Left ventricle myocardium superior (tissue), 1 donor: Measurements from ENCODE around the gene BCAM. TPM values are rescaled to one million over a fixed set of nuclear protein-coding genes. Genes with fewer than 3 reads are reported as not detected.
"Not testable (repeated sequence)": the region's sequence is repeated elsewhere in the genome, so short reads cannot be mapped to it uniquely, and the experiment has no call there.

Experiments used
- ATAC-seq: fragments of 200-7000 bp; cut with Tn5 transposase; one replicate; pipeline ENCODE4 v1.9.1; 2020; ENCODE audit warnings: mild to moderate bottlenecking, moderate library complexity
- DNase-seq: peaks from one replicate; pipeline ENCODE4 v3.0.0-alpha.2; 2020
- intact Hi-C: fragments of 100-400 bp; cut with micrococcal nuclease; formaldehyde crosslinking; loops from one replicate; pipeline ENCODE4 v1.11.0; 2022
- long read RNA-seq: library from polyadenylated mRNA; unstranded; transcript quantifications from one replicate; pipeline ENCODE4 v2.0.0, GENCODE V29; 2021
- total RNA-seq: library from RNA; stranded (reverse); fragmentation: NEBNext Ultra II Directional; extraction: Animal tissue kit (Norgen Biotek cat#: 25700); gene quantifications from one replicate; pipeline ENCODE4 v1.2.1, GENCODE V29; 2021
- donor health status: DM: no; HTN: yes; CAD: no; lungs with severe emphysema.

BCAM gene
- total RNA-seq = 85.5 TPM
- long read RNA-seq, transcript BCAM-201 (15 exons, 2,453 nt) = major isoform, 13 of 27 reads
- long read RNA-seq, partial matches to known transcripts = 6 of 27 reads
- long read RNA-seq, other reads (novel, unspliced or antisense) = 8 of 27 reads

- intact Hi-C loops = no loop called here
- DNase-seq = peak; percentile 93
- peak; percentile 92 for ATAC-seq
These were observed at the start of gene BCAM for GRCh38 chr19:44808463-44809371. Gene BCAM, plus strand, starts transcription at chr19:44809103. Its CDS starts 22 bp downstream, at chr19:44809125.

GRCh38 chr19:44762038-44762437 is 46.9 kb upstream of the BCAM start:
- intact Hi-C loops = no loop called here
- DNase-seq (no peak), ATAC-seq (no peak)

- intact Hi-C loops = no loop called here
- no peak for DNase-seq
- ATAC-seq = no peak
These were observed 43.6 kb upstream of the BCAM start for GRCh38 chr19:44765033-44765948.

- no peak for ATAC-seq
- DNase-seq = no peak
- intact Hi-C loops = no loop called here
These were observed 43.0 kb upstream of the BCAM start for GRCh38 chr19:44765949-44766335.

GRCh38 chr19:44767295-44768180 is 41.4 kb upstream of the BCAM start:
- intact Hi-C loops = no loop called here
- DNase-seq (no peak), ATAC-seq (no peak)

GRCh38 chr19:44770550-44771257 is 38.2 kb upstream of the BCAM start:
- intact Hi-C loops = loop anchor here (5.0 to 10.0 kb wide), 2 partner anchors 43 to 196 kb away; no protein-coding TSS in a partner anchor
- DNase-seq (peak; percentile 93), ATAC-seq (peak; percentile 100)

GRCh38 chr19:44772144-44772543 is 36.8 kb upstream of the BCAM start:
- ATAC-seq, DNase-seq: not testable (repeated sequence)
- intact Hi-C loops = loop anchor here (5.0 to 10.0 kb wide), 2 partner anchors 45 to 197 kb away; no protein-coding TSS in a partner anchor

GRCh38 chr19:44772959-44773358 is 35.9 kb upstream of the BCAM start:
- intact Hi-C loops = loop anchor here (5.0 to 10.0 kb wide), 2 partner anchors 46 to 198 kb away; no protein-coding TSS in a partner anchor
- ATAC-seq = no peak

GRCh38 chr19:44775676-44776240 is 33.1 kb upstream of the BCAM start:
- intact Hi-C loops = loop anchor here (10.0 kb wide), 1 partner anchor 201 kb away; no protein-coding TSS in a partner anchor
- DNase-seq (no peak), ATAC-seq (no peak)

More at GRCh38 chr19:44772959-44773358, 35.9 kb upstream of the BCAM start:
- no peak for DNase-seq

GRCh38 chr19:44776402-44777096 is 32.4 kb upstream of the BCAM start:
- no peak for ATAC-seq
- DNase-seq = no peak
- intact Hi-C loops = loop anchor here (10.0 kb wide), 1 partner anchor 202 kb away; no protein-coding TSS in a partner anchor

- ATAC-seq (peak; percentile 40), DNase-seq (no peak)
- intact Hi-C loops = loop anchor here (10.0 kb wide), 1 partner anchor 203 kb away; no protein-coding TSS in a partner anchor
These were observed 31.1 kb upstream of the BCAM start, which contains the start of gene CBLC for GRCh38 chr19:44777715-44778347. Gene CBLC, plus strand, starts transcription at chr19:44777890. Its CDS starts 42 bp downstream, at chr19:44777932.

- DNase-seq (no peak), ATAC-seq (no peak)
- intact Hi-C loops = loop anchor here (10.0 kb wide), 1 partner anchor 204 kb away; no protein-coding TSS in a partner anchor
These were observed 29.8 kb upstream of the BCAM start for GRCh38 chr19:44779150-44779549.

- ATAC-seq, intact Hi-C loops, DNase-seq: not testable (repeated sequence)
These were observed 27.2 kb upstream of the BCAM start for GRCh38 chr19:44781694-44782093.

- intact Hi-C loops = no loop called here
- DNase-seq = no peak
- ATAC-seq = no peak
These were observed 26.2 kb upstream of the BCAM start for GRCh38 chr19:44782729-44783128.

- ATAC-seq (no peak), DNase-seq (no peak)
- intact Hi-C loops = no loop called here
These were observed 25.4 kb upstream of the BCAM start for GRCh38 chr19:44783545-44783944.

- DNase-seq (no peak), ATAC-seq (no peak)
- intact Hi-C loops = no loop called here
These were observed 23.6 kb upstream of the BCAM start for GRCh38 chr19:44785271-44785670.
